ENCODE measurements around the gene APBB2.
"Not testable (repeated sequence)": the region's sequence is repeated elsewhere in the genome, so short reads cannot be mapped to it uniquely, and the experiment has no call there.

The APBB2 gene

GRCh38 chr4:40840255-40840984, 373.9 kb downstream of the APBB2 start:
- DNase-seq (ENCODE audit: low read depth in 1 of 2, low spot score in 1 of 2), result no peak

GRCh38 chr4:40838742-40839141, 375.6 kb downstream of the APBB2 start:
- DNase-seq (ENCODE audit: low read depth in 1 of 2, low spot score in 1 of 2), result no peak

GRCh38 chr4:40837094-40837870, 377.1 kb downstream of the APBB2 start:
- no peak for DNase-seq (ENCODE audit: low read depth in 1 of 2, low spot score in 1 of 2)

- no peak for DNase-seq (ENCODE audit: low read depth in 1 of 2, low spot score in 1 of 2)
These were observed 381.1 kb downstream of the APBB2 start for GRCh38 chr4:40833212-40833611.

GRCh38 chr4:40832175-40832574, 382.2 kb downstream of the APBB2 start:
- no peak for DNase-seq (ENCODE audit: low read depth in 1 of 2, low spot score in 1 of 2)

GRCh38 chr4:40831146-40831907, 383.0 kb downstream of the APBB2 start:
- no peak for DNase-seq (ENCODE audit: low read depth in 1 of 2, low spot score in 1 of 2)

- no peak for DNase-seq (ENCODE audit: low read depth in 1 of 2, low spot score in 1 of 2)
These were observed 384.8 kb downstream of the APBB2 start for GRCh38 chr4:40829586-40829985.

GRCh38 chr4:40828661-40829060, 385.7 kb downstream of the APBB2 start:
- no peak for DNase-seq (ENCODE audit: low read depth in 1 of 2, low spot score in 1 of 2)

- no peak for DNase-seq (ENCODE audit: low read depth in 1 of 2, low spot score in 1 of 2)
These were observed 386.6 kb downstream of the APBB2 start for GRCh38 chr4:40827758-40828157.

- no peak for DNase-seq (ENCODE audit: low read depth in 1 of 2, low spot score in 1 of 2)
These were observed 387.5 kb downstream of the APBB2 start for GRCh38 chr4:40826821-40827220.

- no peak for DNase-seq (ENCODE audit: low read depth in 1 of 2, low spot score in 1 of 2)
These were observed 389.1 kb downstream of the APBB2 start for GRCh38 chr4:40825014-40825838.

GRCh38 chr4:40822420-40823166, 391.7 kb downstream of the APBB2 start:
- no peak for DNase-seq (ENCODE audit: low read depth in 1 of 2, low spot score in 1 of 2)

GRCh38 chr4:40820101-40820500, 394.2 kb downstream of the APBB2 start:
- DNase-seq (ENCODE audit: low read depth in 1 of 2, low spot score in 1 of 2), result no peak

- DNase-seq (ENCODE audit: low read depth in 1 of 2, low spot score in 1 of 2), result not testable (repeated sequence)
These were observed 397.2 kb downstream of the APBB2 start for GRCh38 chr4:40817157-40817556.

GRCh38 chr4:40812856-40813255, 401.5 kb downstream of the APBB2 start:
- DNase-seq (ENCODE audit: low read depth in 1 of 2, low spot score in 1 of 2), result no peak

- DNase-seq (ENCODE audit: low read depth in 1 of 2, low spot score in 1 of 2), result no peak
These were observed 402.0 kb downstream of the APBB2 start for GRCh38 chr4:40812386-40812785.

- no peak for DNase-seq (ENCODE audit: low read depth in 1 of 2, low spot score in 1 of 2)
These were observed 402.4 kb downstream of the APBB2 start for GRCh38 chr4:40811956-40812355.

- DNase-seq (ENCODE audit: low read depth in 1 of 2, low spot score in 1 of 2), result no peak
These were observed 405.4 kb downstream of the APBB2 start for GRCh38 chr4:40808926-40809457.

GRCh38 chr4:40804598-40804997, 409.7 kb downstream of the APBB2 start:
- no peak for DNase-seq (ENCODE audit: low read depth in 1 of 2, low spot score in 1 of 2)

- no peak for DNase-seq (ENCODE audit: low read depth in 1 of 2, low spot score in 1 of 2)
These were observed 414.3 kb downstream of the APBB2 start for GRCh38 chr4:40800064-40800463.
